Muscle of arm (tissue), 12 donors: ENCODE results near the gene NBAS. TPM values are rescaled to one million over a fixed set of nuclear protein-coding genes. Genes with fewer than 3 reads are reported as not detected.

Source experiments
- DNase-seq: peaks from one replicate; pipeline ENCODE4 v3.0.0-alpha.2; 2013
- polyA plus RNA-seq, 12 donors: library from polyadenylated mRNA; unstranded; fragments of 120-200 nt; gene quantifications; one replicate each; pipeline ENCODE4 v1.2.1, GENCODE V29; 2013; ENCODE audit not compliant: insufficient read length in 12 of 12

Gene NBAS
- polyA plus RNA-seq, 12 donors, result 22.7 to 41.9 (median 36.5) TPM; not detected in 1

GRCh38 chr2:15145046-15145817 lies 415.9 kb downstream of the NBAS start:
- DNase-seq, result no peak

GRCh38 chr2:15142069-15142689 lies 419.0 kb downstream of the NBAS start:
- DNase-seq, result no peak

- no peak for DNase-seq
Observed at GRCh38 chr2:15141211-15141610, 419.9 kb downstream of the NBAS start.

GRCh38 chr2:15136639-15137038 lies 424.5 kb downstream of the NBAS start:
- no peak for DNase-seq

GRCh38 chr2:15134957-15135356 lies 426.2 kb downstream of the NBAS start:
- no peak for DNase-seq

GRCh38 chr2:15133461-15133860 lies 427.7 kb downstream of the NBAS start:
- no peak for DNase-seq

- DNase-seq, result no peak
Observed at GRCh38 chr2:15128846-15129245, 432.3 kb downstream of the NBAS start.

- DNase-seq, result no peak
Observed at GRCh38 chr2:15127876-15128275, 433.3 kb downstream of the NBAS start.

- no peak for DNase-seq
Observed at GRCh38 chr2:15127301-15127700, 433.8 kb downstream of the NBAS start.

GRCh38 chr2:15126373-15126772 lies 434.8 kb downstream of the NBAS start:
- DNase-seq, result no peak

- no peak for DNase-seq
Observed at GRCh38 chr2:15122915-15123314, 438.2 kb downstream of the NBAS start.

- no peak for DNase-seq
Observed at GRCh38 chr2:15120631-15121030, 440.5 kb downstream of the NBAS start.

GRCh38 chr2:15119722-15120175 lies 441.4 kb downstream of the NBAS start:
- no peak for DNase-seq

GRCh38 chr2:15117409-15118050 lies 443.6 kb downstream of the NBAS start:
- DNase-seq, result no peak

Other genes with a start within 250 kb of the NBAS start
- gene DDX1, start 30.5 kb upstream of the NBAS start, polyA plus RNA-seq, result 100 to 1,000 TPM in 8 of 12 donors, 10 to 100 TPM in 3, not detected in 1; 67.3 to 124 (median 108) TPM